Ovary (tissue), 10 donors: ENCODE data around the gene CRTC1. TPM values are rescaled to one million over a fixed set of nuclear protein-coding genes. Genes with fewer than 3 reads are reported as not detected.
A peak's percentile ranks its signal among the peaks of the same experiment; 100 is the strongest.

Experiments used
- DNase-seq, 5 donors: peaks; one replicate each; pipeline ENCODE4 v3.0.0-alpha.2; 2019 to 2020
- H3K27ac ChIP-seq, 2 donors: fragments of 200-600 bp; one replicate each; pipeline versions ENCODE4 v1.5.1 to v1.8.0; 2019 to 2022
- H3K27me3 ChIP-seq: fragments of 200-600 bp; one replicate; pipeline ENCODE4 v1.8.0; 2022
- H3K36me3 ChIP-seq: fragments of 200-600 bp; sonication (generic); one replicate; pipeline ENCODE4 v1.5.1; 2019
- H3K4me1 ChIP-seq: one replicate; pipeline ENCODE4 v1.8.1; 2013; ENCODE audit warnings: mild to moderate bottlenecking, moderate library complexity; ENCODE audit not compliant: insufficient read depth
- H3K4me3 ChIP-seq: fragments of 200-600 bp; sonication (generic); one replicate; pipeline ENCODE4 v1.5.1; 2017
- H3K9me3 ChIP-seq, 2 donors: fragments of 200-600 bp in 1 of 2; sonication (generic) in 1 of 2; one replicate each; pipeline versions ENCODE4 v1.5.1 to v1.8.1; 2013 to 2019; ENCODE audit warnings: mild to moderate bottlenecking in 1 of 2, moderate library complexity in 1 of 2
- EP300 ChIP-seq: sonication (generic); formaldehyde crosslinking; IDR thresholded peaks from one replicate; pipeline ENCODE4 v1.6.1; 2017; ENCODE audit warnings: antibody characterized with exemption
- POLR2A ChIP-seq: fragments of 450-650 bp; IDR thresholded peaks from one replicate; pipeline ENCODE4 v1.6.1; 2017; ENCODE audit warnings: antibody characterized with exemption, mild to moderate bottlenecking, moderate library complexity
- WGBS, 3 donors: extraction: QIAGEN DNeasy Blood & Tissue Kit in 1 of 3; methylation state at CpG; one replicate each; pipeline versions ENCODE4 v1.1.5 to v1.1.7; 2013 to 2017; 5-methylcytosine and 5-hydroxymethylcytosine counted together
- intact Hi-C, 4 donors: fragments of 100-400 bp; cut with DNase I; formaldehyde crosslinking; loops; one replicate each; pipeline versions ENCODE4 v1.11.0 to v1.15.1; 2022 to 2023
- long read RNA-seq, 3 donors: library from polyadenylated mRNA in 2 of 3; unstranded in 2 of 3; transcript quantifications; one replicate each; pipeline ENCODE4 v2.0.0 and lab custom pipeline, GENCODE V29; 2021 to 2026
- polyA plus RNA-seq, 2 donors: library from polyadenylated mRNA; stranded (reverse); fragments of 200-250 nt in 1 of 2; fragments of 350-450 nt in 1 of 2; fragmentation: Illumina TruSeq in 1 of 2; extraction: RNeasy Lipid Tissue Mini Kit (QIAGEN cat#74804) in 1 of 2; gene quantifications; one replicate each; pipeline ENCODE4 v1.2.3, GENCODE V29; 2013 to 2014
- total RNA-seq, 7 donors: library from RNA; depleted of rRNA in 2 of 7; stranded (reverse); fragments of >200 nt in 2 of 7; fragmentation: NEBNext Ultra II Directional in 3 of 7; extraction: Animal tissue kit (Norgen Biotek cat#: 25700) in 3 of 7; gene quantifications; one replicate each; pipeline versions ENCODE4 v1.1.0 to v1.2.4, GENCODE V29; 2016 to 2023
- TF ChIP-seq, protein P1 (sequence below), 3 donors: fragments of 450-650 bp in 2 of 3; fragments of 200-600 bp in 1 of 3; IDR thresholded peaks; one replicate each; pipeline versions ENCODE4 v1.5.1 to v1.8.0; 2016 to 2022; ENCODE audit warnings: antibody characterized with exemption in 3 of 3, mild to moderate bottlenecking in 1 of 3
- donor health status: DM: no; HTN: no; CAD: no; lungs with moderate emphysema.
- donor health status: DM: no; HTN: no; CAD: no.
- donor health status: Bipolar disorder and iron deficiency.
- donor health status: DM: yes; HTN: yes; CAD: no.
- donor health status: DM: no; HTN: no; CAD: no.
- donor health status: DM: yes; HTN: yes; CAD: no.

CRTC1 gene, protein sequence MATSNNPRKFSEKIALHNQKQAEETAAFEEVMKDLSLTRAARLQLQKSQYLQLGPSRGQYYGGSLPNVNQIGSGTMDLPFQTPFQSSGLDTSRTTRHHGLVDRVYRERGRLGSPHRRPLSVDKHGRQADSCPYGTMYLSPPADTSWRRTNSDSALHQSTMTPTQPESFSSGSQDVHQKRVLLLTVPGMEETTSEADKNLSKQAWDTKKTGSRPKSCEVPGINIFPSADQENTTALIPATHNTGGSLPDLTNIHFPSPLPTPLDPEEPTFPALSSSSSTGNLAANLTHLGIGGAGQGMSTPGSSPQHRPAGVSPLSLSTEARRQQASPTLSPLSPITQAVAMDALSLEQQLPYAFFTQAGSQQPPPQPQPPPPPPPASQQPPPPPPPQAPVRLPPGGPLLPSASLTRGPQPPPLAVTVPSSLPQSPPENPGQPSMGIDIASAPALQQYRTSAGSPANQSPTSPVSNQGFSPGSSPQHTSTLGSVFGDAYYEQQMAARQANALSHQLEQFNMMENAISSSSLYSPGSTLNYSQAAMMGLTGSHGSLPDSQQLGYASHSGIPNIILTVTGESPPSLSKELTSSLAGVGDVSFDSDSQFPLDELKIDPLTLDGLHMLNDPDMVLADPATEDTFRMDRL
- total RNA-seq (10 to 100 TPM in 5 of 7 donors, 1 to 10 TPM in 2; 2.4 to 19.5 (median 14.6) TPM), polyA plus RNA-seq (1 to 10 TPM; 2.3 to 8.4 TPM)
- long read RNA-seq, donor 1, partial matches to known transcripts, result 7 of 23 reads
- long read RNA-seq, donor 1, other reads (novel, unspliced or antisense), result 16 of 23 reads
- long read RNA-seq, donor 2, transcript CRTC1-201 (14 exons, 2,501 nt), result major isoform, 6 of 13 reads
- long read RNA-seq, donor 2, partial matches to known transcripts, result 7 of 13 reads
- long read RNA-seq, donor 2, other reads (novel, unspliced or antisense), result 0 of 13 reads
- long read RNA-seq, donor 3, partial matches to known transcripts, result 42 of 51 reads
- long read RNA-seq, donor 3, other reads (novel, unspliced or antisense), result 7 of 51 reads

DNA sequence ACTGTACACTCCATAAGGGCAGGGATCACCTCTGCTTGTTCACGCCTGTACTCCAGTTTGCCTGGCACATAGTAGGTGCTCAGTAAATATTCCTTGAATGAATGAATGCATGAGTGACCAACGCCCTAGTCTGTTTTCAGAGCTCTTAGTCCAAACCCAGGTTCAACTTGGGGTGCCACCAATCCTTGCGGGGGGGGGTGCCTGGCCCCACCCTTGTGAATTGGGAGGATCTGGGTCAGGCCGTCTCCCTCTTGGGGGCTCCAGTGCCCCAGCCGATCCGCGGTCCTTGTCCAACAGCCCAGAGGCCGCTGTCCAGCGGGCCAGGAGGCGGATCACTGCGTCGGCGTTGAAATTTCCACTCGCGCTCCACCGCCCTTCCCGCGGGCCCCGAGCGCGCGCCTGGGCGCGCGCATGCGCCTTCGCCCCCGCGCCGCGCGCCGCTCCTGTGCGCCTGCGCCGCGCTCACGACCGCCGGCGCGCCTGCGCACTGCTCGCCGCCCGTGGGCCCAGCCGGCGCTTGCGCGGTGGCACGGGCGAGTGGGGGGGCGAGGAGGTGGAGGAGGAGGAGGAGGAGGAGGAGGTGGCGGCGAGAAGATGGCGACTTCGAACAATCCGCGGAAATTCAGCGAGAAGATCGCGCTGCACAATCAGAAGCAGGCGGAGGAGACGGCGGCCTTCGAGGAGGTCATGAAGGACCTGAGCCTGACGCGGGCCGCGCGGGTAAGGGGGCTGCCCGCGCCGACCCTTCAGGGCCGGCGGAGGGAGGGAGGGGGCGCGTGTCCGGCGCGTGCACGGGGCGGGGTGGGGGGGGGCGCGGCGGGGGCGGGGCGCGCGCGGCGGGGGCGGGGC, at the start of gene CRTC1:
Gene CRTC1, plus strand, starts transcription at position 572 of the 849 bp plus-strand sequence. Its CDS starts 23 bp downstream, at position 595.
- H3K4me1 ChIP-seq, result peaks cover 4% of the 10 kb centered on the region
- peak; percentile 91 to 95 (median 94) for DNase-seq
- H3K4me3 ChIP-seq, result peak within 1 kb of the TSS; percentile 52
- H3K9me3 ChIP-seq, result no peaks in the 10 kb centered on the region
- H3K27ac ChIP-seq, result peak within 1 kb of the TSS in 1 of 2 donors; percentile 61
- H3K27me3 ChIP-seq, result no peaks in the 10 kb centered on the region
- intact Hi-C loops, result loop anchor here in 1 of 4 donors (5.0 kb wide), 1 partner anchor 86 kb away; no protein-coding TSS in a partner anchor
- WGBS, 3 donors, result 0 to 1% (median 1%) methylated on average over 64 to 92 of the region's 93 CpGs
- TF ChIP-seq, protein P1, sequence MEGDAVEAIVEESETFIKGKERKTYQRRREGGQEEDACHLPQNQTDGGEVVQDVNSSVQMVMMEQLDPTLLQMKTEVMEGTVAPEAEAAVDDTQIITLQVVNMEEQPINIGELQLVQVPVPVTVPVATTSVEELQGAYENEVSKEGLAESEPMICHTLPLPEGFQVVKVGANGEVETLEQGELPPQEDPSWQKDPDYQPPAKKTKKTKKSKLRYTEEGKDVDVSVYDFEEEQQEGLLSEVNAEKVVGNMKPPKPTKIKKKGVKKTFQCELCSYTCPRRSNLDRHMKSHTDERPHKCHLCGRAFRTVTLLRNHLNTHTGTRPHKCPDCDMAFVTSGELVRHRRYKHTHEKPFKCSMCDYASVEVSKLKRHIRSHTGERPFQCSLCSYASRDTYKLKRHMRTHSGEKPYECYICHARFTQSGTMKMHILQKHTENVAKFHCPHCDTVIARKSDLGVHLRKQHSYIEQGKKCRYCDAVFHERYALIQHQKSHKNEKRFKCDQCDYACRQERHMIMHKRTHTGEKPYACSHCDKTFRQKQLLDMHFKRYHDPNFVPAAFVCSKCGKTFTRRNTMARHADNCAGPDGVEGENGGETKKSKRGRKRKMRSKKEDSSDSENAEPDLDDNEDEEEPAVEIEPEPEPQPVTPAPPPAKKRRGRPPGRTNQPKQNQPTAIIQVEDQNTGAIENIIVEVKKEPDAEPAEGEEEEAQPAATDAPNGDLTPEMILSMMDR (IDR thresholded peaks at IDR 0.05), result no peak
- peak; percentile 76 for TF ChIP-seq POLR2A
- H3K36me3 ChIP-seq, result no peaks in the 10 kb centered on the region

DNA sequence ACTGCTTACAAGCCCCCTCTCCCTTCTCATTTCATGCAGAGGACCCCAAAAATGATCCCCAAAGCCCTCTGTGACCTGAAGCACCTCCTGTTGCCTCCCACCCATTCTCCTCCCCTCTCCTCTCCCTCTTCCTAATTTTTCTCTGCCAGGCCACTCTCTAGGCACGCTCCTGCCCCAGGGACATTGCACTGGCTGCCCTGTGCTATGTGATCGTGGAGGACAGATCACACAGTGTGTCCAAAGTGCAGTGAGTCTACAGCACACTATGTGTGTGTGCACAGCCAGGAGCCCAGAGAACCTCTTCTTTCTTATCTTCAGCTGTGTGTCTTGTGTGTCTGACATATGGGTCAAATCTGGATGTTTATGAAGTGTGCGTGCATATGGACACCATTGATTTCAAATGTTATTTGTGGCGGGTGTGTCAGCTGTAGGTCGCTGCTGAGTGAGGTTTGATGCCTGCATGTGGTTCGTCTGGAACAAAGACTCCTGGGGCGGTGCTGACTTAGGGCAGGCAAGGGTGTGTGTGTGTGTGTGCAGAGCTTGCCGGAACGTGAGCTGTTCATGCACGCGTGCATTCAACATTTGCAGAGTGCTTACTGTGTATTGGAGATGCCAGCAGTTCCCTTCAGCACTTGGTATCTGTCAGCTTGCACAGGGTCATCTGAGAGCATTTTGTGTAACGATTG, 48.7 kb upstream of the CRTC1 start:
- WGBS, 3 donors, result 29 to 46% (median 31%) methylated on average over 12 of the region's 12 CpGs
- intact Hi-C loops, result no loop called here
- no peak for DNase-seq
- H3K36me3 ChIP-seq, result no peaks in the 10 kb centered on the region
- H3K4me1 ChIP-seq, result peaks cover 6% of the 10 kb centered on the region
- H3K4me3 ChIP-seq, result no peak overlapping the region
- H3K9me3 ChIP-seq, result no peaks in the 10 kb centered on the region
- TF ChIP-seq POLR2A (no peak), EP300 (no peak)
- TF ChIP-seq, protein P1 (IDR thresholded peaks at IDR 0.05), result no peak
- H3K27ac ChIP-seq, result no peak overlapping the region
- no peaks in the 10 kb centered on the region for H3K27me3 ChIP-seq

DNA sequence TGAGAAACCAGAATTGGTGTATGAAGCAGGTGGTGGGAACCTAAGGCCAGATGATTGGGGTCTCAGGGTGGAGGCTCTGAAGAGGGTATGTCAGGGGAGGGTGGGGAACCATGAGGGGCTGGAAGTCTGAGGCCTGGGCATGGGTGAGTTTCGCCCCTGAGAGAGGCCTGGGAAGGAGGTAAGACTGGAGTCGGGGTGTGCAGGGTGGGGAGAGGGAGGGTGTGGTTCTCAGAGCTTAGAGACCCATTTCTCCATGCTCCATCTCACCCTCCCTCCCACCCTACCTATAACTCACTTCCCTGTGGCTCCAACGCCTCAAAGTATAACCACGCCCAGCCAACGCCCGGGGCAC, 47.7 kb upstream of the CRTC1 start:
- intact Hi-C loops, result no loop called here
- H3K36me3 ChIP-seq, result no peaks in the 10 kb centered on the region
- WGBS, 3 donors, result 14% methylated on average over 6 of the region's 6 CpGs
- no peaks in the 10 kb centered on the region for H3K9me3 ChIP-seq
- no peak overlapping the region for H3K27ac ChIP-seq
- DNase-seq, result no peak
- H3K4me3 ChIP-seq, result no peak overlapping the region
- TF ChIP-seq POLR2A, result no peak
- TF ChIP-seq EP300, result no peak
- TF ChIP-seq, protein P1 (IDR thresholded peaks at IDR 0.05), result no peak
- peaks cover 6% of the 10 kb centered on the region for H3K4me1 ChIP-seq
- no peaks in the 10 kb centered on the region for H3K27me3 ChIP-seq
